ENCODE measurements around the gene CENPX.
"Not testable (repeated sequence)": the region's sequence is repeated elsewhere in the genome, so short reads cannot be mapped to it uniquely, and the experiment has no call there.

The CENPX gene

GRCh38 chr17:82046903-82047302 lies 24.2 kb upstream of the CENPX start:
- H3K9ac ChIP-seq (ENCODE audit: low read length): no peak overlapping the region
- H3K9me3 ChIP-seq (ENCODE audit: control insufficient read depth, low read depth, low read length): no peaks in the 10 kb centered on the region
- peaks cover 7% of the 10 kb centered on the region for H3K4me1 ChIP-seq (ENCODE audit: control insufficient read depth, low read depth, low read length)
- H3K36me3 ChIP-seq (ENCODE audit: control insufficient read depth, low read depth, low read length): peaks cover 5% of the 10 kb centered on the region
- H3K27me3 ChIP-seq (ENCODE audit: control insufficient read depth, insufficient read depth, low read length): no peaks in the 10 kb centered on the region
- no peak overlapping the region for H3K27ac ChIP-seq (ENCODE audit: low read length)
- H3K4me3 ChIP-seq (ENCODE audit: low read length): no peak overlapping the region

GRCh38 chr17:82045936-82046484 lies 23.3 kb upstream of the CENPX start:
- Histone ChIP-seq H3K27me3 (ENCODE audit: control insufficient read depth, insufficient read depth, low read length) (no peaks in the 10 kb centered on the region), H3K9ac (ENCODE audit: low read length) (no peak overlapping the region), H3K4me1 (ENCODE audit: control insufficient read depth, low read depth, low read length) (peaks cover 7% of the 10 kb centered on the region), H3K4me3 (ENCODE audit: low read length) (no peak overlapping the region), H3K9me3 (ENCODE audit: control insufficient read depth, low read depth, low read length) (no peaks in the 10 kb centered on the region), H3K36me3 (ENCODE audit: control insufficient read depth, low read depth, low read length) (peaks cover 5% of the 10 kb centered on the region), H3K27ac (ENCODE audit: low read length) (no peak overlapping the region)

GRCh38 chr17:82043507-82043906 lies 20.8 kb upstream of the CENPX start:
- Histone ChIP-seq H3K9me3 (ENCODE audit: control insufficient read depth, low read depth, low read length) (no peaks in the 10 kb centered on the region), H3K9ac (ENCODE audit: low read length) (no peak overlapping the region), H3K36me3 (ENCODE audit: control insufficient read depth, low read depth, low read length) (peaks cover 5% of the 10 kb centered on the region), H3K27ac (ENCODE audit: low read length) (no peak overlapping the region), H3K4me1 (ENCODE audit: control insufficient read depth, low read depth, low read length) (peaks cover 7% of the 10 kb centered on the region), H3K4me3 (ENCODE audit: low read length) (no peak overlapping the region), H3K27me3 (ENCODE audit: control insufficient read depth, insufficient read depth, low read length) (no peaks in the 10 kb centered on the region)

GRCh38 chr17:82042649-82043048 lies 20.0 kb upstream of the CENPX start:
- Histone ChIP-seq H3K27me3 (ENCODE audit: control insufficient read depth, insufficient read depth, low read length) (no peaks in the 10 kb centered on the region), H3K4me1 (ENCODE audit: control insufficient read depth, low read depth, low read length) (peaks cover 11% of the 10 kb centered on the region), H3K27ac (ENCODE audit: low read length) (no peak overlapping the region), H3K9ac (ENCODE audit: low read length) (no peak overlapping the region), H3K4me3 (ENCODE audit: low read length) (no peak overlapping the region), H3K36me3 (ENCODE audit: control insufficient read depth, low read depth, low read length) (peaks cover 5% of the 10 kb centered on the region), H3K9me3 (ENCODE audit: control insufficient read depth, low read depth, low read length) (no peaks in the 10 kb centered on the region)

GRCh38 chr17:82041144-82041814 lies 18.6 kb upstream of the CENPX start:
- Histone ChIP-seq H3K4me3 (ENCODE audit: low read length) (no peak overlapping the region), H3K36me3 (ENCODE audit: control insufficient read depth, low read depth, low read length) (no peaks in the 10 kb centered on the region), H3K9me3 (ENCODE audit: control insufficient read depth, low read depth, low read length) (no peaks in the 10 kb centered on the region), H3K4me1 (ENCODE audit: control insufficient read depth, low read depth, low read length) (peaks cover 11% of the 10 kb centered on the region), H3K27me3 (ENCODE audit: control insufficient read depth, insufficient read depth, low read length) (no peaks in the 10 kb centered on the region), H3K9ac (ENCODE audit: low read length) (no peak overlapping the region), H3K27ac (ENCODE audit: low read length) (no peak overlapping the region)

GRCh38 chr17:82039695-82040299 lies 17.1 kb upstream of the CENPX start:
- H3K27me3 ChIP-seq (ENCODE audit: control insufficient read depth, insufficient read depth, low read length): no peaks in the 10 kb centered on the region
- no peaks in the 10 kb centered on the region for H3K36me3 ChIP-seq (ENCODE audit: control insufficient read depth, low read depth, low read length)
- H3K9me3 ChIP-seq (ENCODE audit: control insufficient read depth, low read depth, low read length): no peaks in the 10 kb centered on the region
- H3K27ac ChIP-seq (ENCODE audit: low read length): no peak overlapping the region
- no peak overlapping the region for H3K9ac ChIP-seq (ENCODE audit: low read length)
- peaks cover 11% of the 10 kb centered on the region for H3K4me1 ChIP-seq (ENCODE audit: control insufficient read depth, low read depth, low read length)
- no peak overlapping the region for H3K4me3 ChIP-seq (ENCODE audit: low read length)

- not testable (repeated sequence) for H3K4me3 ChIP-seq (ENCODE audit: low read length); H3K36me3 ChIP-seq (ENCODE audit: control insufficient read depth, low read depth, low read length); H3K9me3 ChIP-seq (ENCODE audit: control insufficient read depth, low read depth, low read length); H3K27me3 ChIP-seq (ENCODE audit: control insufficient read depth, insufficient read depth, low read length); H3K27ac ChIP-seq (ENCODE audit: low read length); H3K9ac ChIP-seq (ENCODE audit: low read length)
- H3K4me1 ChIP-seq (ENCODE audit: control insufficient read depth, low read depth, low read length): peaks cover 10% of the 10 kb centered on the region
Measured at GRCh38 chr17:82038796-82039409, 16.2 kb upstream of the CENPX start.

- Histone ChIP-seq H3K9ac (ENCODE audit: low read length) (no peak overlapping the region), H3K9me3 (ENCODE audit: control insufficient read depth, low read depth, low read length) (no peaks in the 10 kb centered on the region), H3K4me3 (ENCODE audit: low read length) (peak overlapping the region; percentile 53), H3K36me3 (ENCODE audit: control insufficient read depth, low read depth, low read length) (no peaks in the 10 kb centered on the region), H3K27me3 (ENCODE audit: control insufficient read depth, insufficient read depth, low read length) (no peaks in the 10 kb centered on the region), H3K4me1 (ENCODE audit: control insufficient read depth, low read depth, low read length) (peaks cover 4% of the 10 kb centered on the region), H3K27ac (ENCODE audit: low read length) (no peak overlapping the region)
Measured at GRCh38 chr17:82037889-82038195, 15.2 kb upstream of the CENPX start.

GRCh38 chr17:82037092-82037888 lies 14.6 kb upstream of the CENPX start, which contains the start of gene DCXR:
TSS of gene DCXR (minus strand) at chr17:82037697. CDS start at chr17:82037682, 15 bp downstream.
- no peaks in the 10 kb centered on the region for H3K27me3 ChIP-seq (ENCODE audit: control insufficient read depth, insufficient read depth, low read length)
- H3K4me1 ChIP-seq (ENCODE audit: control insufficient read depth, low read depth, low read length): peaks cover 4% of the 10 kb centered on the region
- H3K36me3 ChIP-seq (ENCODE audit: control insufficient read depth, low read depth, low read length): no peaks in the 10 kb centered on the region
- H3K9me3 ChIP-seq (ENCODE audit: control insufficient read depth, low read depth, low read length): no peaks in the 10 kb centered on the region
- peak within 1 kb of the TSS; percentile 4 for H3K9ac ChIP-seq (ENCODE audit: low read length)
- no peak within 1 kb of the TSS for H3K27ac ChIP-seq (ENCODE audit: low read length)
- H3K4me3 ChIP-seq (ENCODE audit: low read length): peak within 1 kb of the TSS; percentile 53

- H3K36me3 ChIP-seq (ENCODE audit: control insufficient read depth, low read depth, low read length): no peaks in the 10 kb centered on the region
- no peak overlapping the region for H3K27ac ChIP-seq (ENCODE audit: low read length)
- H3K4me3 ChIP-seq (ENCODE audit: low read length): peak overlapping the region; percentile 53
- H3K27me3 ChIP-seq (ENCODE audit: control insufficient read depth, insufficient read depth, low read length): no peaks in the 10 kb centered on the region
- H3K4me1 ChIP-seq (ENCODE audit: control insufficient read depth, low read depth, low read length): peaks cover 4% of the 10 kb centered on the region
- no peaks in the 10 kb centered on the region for H3K9me3 ChIP-seq (ENCODE audit: control insufficient read depth, low read depth, low read length)
- peak overlapping the region; percentile 4 for H3K9ac ChIP-seq (ENCODE audit: low read length)
Measured at GRCh38 chr17:82036634-82037091, 14.0 kb upstream of the CENPX start.

GRCh38 chr17:82035956-82036633 lies 13.4 kb upstream of the CENPX start:
- Histone ChIP-seq H3K4me3 (ENCODE audit: low read length) (peak overlapping the region; percentile 53), H3K4me1 (ENCODE audit: control insufficient read depth, low read depth, low read length) (peaks cover 4% of the 10 kb centered on the region), H3K27ac (ENCODE audit: low read length) (no peak overlapping the region), H3K9ac (ENCODE audit: low read length) (no peak overlapping the region), H3K36me3 (ENCODE audit: control insufficient read depth, low read depth, low read length) (no peaks in the 10 kb centered on the region), H3K27me3 (ENCODE audit: control insufficient read depth, insufficient read depth, low read length) (no peaks in the 10 kb centered on the region), H3K9me3 (ENCODE audit: control insufficient read depth, low read depth, low read length) (no peaks in the 10 kb centered on the region)

Data from iPS-18a (cell line).